NCI-H2196 (cell line): ENCODE results near the gene OR51B4.
"Not testable (repeated sequence)": the region's sequence is repeated elsewhere in the genome, so short reads cannot be mapped to it uniquely, and the experiment has no call there.

Experiments used
- DNase-seq: peaks from one replicate; lab custom pipeline; 2025; ENCODE audit not compliant: unreplicated experiment; lab: John Stamatoyannopoulos, UW

Gene OR51B4

DNA sequence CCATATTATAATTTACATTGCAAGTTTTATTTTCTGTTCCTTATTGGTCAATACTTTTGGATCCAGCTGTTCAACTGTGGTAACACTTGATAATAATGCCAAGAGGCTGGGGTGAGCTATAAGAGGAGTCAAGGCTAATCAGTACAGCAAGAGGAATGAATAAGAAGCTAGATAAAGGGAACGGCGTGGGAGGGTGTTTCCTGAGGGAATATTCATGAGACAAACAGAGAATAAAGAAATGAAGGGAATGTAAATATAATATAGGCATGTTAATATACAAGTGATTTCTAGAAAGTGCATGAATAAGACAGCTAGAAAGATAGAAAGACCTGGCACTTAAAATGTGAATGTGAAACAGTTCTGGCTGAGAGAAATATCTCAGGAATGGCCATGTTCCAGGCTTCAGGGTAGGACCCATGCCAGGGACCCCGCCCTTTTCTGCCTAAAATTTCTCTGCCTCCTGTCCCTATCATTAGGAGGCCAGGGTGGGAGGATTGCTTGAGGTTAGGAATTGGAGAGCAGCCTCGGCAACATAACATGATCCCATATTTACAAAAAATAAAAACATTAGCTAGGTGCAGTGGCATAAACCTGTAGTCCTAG lies 3.9 kb downstream of the OR51B4 start:
- no peak for DNase-seq

DNA sequence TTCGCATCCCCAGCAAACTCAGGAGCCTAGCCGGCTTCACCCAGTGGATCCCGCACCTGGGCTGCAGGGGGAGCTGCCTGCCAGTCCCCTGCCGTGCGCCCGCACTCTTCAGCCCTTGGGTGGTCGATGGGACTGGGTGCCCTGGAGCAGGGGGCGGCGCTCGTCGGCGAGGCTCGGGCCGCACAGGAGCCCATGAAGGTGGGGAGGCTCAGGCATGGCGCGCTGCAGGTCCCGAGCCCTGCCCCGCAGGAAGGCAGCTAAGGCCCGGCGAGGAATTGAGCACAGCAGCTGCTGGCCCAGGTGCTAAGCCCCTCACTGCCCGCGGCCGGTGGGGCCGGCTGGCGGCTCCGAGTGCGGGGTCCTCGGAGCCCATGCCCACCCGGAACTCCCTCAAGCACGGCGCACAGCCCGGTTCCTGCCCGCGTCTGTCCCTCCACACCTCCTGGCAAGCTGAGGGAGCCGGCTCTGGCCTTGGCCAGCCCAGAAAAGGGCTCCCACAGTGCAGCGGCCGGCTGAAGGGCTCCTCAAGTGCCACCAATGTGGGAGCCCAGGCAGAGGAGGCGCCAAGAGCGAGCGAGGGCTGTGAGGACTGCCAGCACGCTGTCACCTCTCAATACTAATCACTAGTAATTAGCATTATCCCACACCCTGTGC lies 7.3 kb downstream of the OR51B4 start:
- not testable (repeated sequence) for DNase-seq

DNA sequence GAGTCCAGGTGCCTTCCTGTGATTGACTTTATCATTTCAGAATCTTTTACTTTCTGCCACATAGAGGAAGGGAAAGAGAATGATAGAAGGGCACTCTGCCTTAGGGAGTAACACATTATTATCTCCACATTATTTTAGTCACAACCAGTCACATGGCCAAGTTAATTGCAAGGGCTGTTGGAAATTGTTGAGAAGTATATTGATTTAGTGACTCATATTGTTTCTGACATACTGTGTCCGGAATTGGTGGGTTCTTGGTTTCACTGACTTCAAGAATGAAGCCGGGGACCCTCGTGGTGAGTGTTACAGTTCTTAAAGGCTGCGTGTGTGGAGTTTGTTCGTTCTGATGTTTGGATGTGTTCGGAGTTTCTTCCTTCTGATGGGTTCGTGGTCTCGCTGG lies 8.7 kb downstream of the OR51B4 start:
- no peak for DNase-seq

DNA sequence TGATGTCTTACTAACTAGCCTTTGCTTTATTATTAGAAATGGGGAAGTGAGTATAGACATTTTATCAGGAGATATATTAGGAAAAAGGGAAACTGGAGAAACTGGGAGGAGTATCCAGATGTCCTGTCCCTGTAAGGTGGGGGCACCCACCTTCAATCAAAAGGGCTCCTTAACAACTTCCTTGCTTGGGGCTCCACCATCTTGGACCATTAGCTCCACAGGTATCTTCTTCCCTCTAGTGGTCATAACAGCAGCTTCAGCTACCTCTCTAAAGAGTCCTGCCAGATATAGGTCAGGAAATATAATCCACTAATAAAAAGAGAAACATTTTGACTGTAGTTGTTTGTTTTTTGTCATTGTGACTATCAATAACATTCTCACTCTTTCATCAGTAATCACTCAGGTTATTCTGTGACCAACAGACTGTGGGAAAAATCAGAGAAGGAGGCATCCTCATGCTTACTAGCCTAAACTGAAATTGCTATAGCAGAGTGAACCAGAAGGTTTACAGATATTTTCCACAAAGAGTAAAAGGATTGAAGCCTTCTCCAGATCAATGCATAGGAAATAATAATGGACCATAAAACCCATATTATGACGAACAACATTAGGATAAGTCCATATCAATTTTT lies 10.4 kb downstream of the OR51B4 start:
- DNase-seq, result no peak

DNA sequence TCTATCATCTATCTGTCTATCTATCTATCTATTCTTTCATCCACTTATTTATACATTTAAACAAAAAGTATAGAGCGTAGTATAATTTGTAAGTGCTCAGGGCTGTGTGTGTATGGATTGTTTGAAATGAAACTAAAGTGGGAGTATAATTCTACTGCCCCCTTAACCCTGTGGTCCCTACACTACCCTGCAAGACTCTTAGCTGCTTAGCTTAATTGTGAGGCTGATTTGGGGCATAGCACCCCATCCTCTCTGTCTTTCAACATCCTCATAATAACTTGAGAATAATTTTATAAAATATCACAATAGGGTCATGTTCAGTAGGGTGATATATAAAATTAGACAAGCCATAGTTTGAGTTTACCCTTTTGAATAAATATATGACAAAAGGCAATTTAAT lies 11.6 kb downstream of the OR51B4 start:
- DNase-seq, result no peak

DNA sequence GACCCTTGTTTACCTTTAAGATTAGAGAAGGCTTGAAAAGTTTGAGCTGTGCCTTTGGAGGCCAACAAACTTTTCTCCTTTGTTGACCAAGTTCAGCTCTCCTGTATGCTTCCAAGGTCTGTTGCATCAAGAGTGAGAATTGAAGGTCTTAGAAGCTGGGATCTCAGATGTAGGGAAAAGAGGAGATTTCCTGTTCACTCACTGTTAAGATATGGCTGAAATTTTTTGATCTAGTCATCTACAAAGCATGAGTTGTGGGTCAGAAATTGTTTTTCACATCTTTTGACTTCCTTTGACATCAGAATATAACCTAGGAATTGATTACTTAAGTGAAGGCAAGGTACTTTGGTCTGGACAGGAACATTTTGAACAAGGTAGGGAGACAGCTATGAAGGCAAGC lies 12.1 kb downstream of the OR51B4 start:
- no peak for DNase-seq

DNA sequence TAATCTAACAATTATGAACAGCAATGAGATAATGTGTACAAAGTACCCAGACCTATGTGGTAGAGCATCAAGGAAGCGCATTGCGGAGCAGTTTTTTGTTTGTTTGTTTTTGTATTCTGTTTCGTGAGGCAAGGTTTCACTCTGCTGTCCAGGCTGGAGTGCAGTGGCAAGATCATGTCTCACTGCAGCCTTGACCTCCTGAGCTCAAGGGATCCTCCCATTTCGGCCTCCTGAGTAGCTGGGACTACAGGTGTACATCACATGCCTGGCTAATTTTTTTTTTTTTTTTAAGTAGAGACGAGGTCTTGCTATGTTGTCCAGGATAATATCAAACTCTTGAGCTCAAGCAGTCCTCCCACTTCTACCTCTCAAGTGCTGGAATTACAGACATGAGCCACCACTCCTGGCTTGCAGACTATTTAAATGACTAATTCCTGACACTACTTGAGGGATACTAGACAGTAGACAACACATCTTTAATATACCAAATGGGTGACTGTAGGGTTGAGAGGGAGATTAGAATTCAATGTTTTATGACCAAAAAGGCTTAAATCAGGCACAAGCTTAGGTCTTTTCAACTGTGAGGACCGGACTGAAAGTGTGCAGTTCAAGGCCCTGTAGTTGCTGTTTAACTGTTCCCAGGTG lies 12.7 kb downstream of the OR51B4 start:
- DNase-seq, result no peak

DNA sequence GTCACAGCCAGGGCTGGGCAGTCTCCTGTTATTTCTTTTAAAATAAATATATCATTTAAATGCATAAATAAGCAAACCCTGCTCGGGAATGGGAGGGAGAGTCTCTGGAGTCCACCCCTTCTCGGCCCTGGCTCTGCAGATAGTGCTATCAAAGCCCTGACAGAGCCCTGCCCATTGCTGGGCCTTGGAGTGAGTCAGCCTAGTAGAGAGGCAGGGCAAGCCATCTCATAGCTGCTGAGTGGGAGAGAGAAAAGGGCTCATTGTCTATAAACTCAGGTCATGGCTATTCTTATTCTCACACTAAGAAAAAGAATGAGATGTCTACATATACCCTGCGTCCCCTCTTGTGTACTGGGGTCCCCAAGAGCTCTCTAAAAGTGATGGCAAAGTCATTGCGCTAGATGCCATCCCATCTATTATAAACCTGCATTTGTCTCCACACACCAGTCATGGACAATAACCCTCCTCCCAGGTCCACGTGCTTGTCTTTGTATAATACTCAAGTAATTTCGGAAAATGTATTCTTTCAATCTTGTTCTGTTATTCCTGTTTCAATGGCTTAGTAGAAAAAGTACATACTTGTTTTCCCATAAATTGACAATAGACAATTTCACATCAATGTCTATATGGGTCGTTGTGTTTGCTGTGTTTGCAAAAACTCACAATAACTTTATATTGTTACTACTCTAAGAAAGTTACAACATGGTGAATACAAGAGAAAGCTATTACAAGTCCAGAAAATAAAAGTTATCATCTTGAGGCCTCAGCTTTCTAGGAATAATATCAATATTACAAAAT lies 13.4 kb downstream of the OR51B4 start:
- no peak for DNase-seq

DNA sequence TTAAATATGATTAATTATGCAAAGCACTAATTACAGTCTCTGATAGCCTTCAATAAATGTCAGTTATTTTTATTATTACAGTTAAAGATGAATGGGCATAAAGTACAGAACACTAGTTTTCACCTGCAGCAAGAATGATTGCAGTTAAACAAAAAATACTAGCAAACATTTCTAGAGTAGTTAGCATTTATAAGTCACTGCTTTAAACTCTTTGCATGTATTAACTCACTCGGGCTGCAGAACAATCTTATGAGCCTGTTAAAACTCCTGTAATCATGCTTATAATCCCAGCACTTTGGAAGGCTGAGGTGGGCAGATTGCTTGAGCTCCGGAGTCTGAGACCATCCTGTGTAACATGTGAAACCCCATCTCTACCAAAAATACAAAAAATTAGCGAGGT lies 14.8 kb downstream of the OR51B4 start:
- no peak for DNase-seq

DNA sequence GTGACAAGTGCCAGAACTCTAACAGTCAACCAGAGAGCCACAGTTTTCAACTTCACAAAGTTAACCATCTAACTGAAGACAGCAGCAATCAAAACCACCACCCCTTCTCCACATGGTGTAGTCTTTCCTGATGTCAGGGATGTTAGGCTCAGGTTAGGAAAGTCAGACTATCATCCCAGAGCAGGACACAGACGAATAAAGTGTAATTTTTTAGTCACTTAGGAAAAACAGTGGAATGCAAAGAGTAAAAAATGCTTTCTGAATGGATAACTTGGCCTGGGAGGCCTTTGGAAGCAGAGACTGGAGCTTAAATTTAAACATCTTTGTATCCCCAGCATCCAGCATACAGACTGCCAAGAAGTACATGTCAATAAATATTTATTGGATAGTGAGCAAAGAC lies 15.4 kb downstream of the OR51B4 start:
- DNase-seq, result no peak

DNA sequence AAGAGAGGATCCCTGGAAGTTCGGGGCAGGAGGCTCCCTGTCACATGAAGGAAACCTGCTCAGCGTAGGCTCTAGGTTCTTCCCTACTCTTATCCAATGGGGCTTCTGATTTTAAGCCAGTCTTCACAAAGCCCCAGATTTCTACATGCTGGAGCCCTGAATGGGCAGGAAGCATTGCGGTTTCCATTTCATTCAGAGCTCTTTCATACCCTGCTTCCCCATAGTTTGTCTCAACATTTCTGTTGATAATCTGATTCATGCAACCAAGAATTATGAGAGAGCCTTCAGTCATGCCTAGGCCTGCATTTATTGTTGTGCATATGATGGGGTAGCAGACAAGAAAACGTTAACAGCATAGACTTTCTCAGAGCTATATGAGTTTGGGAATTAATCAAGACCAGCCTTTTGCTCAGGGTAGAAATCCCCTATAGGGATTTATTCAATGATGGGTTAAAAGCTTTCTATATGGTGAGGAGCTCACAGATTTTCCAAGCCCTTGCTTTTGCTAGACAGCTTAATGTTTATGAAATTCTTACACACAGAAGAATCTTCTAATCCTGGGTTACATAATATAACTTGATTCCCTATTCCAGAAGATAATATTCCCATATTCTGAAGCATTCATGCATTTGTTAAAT lies 15.9 kb downstream of the OR51B4 start:
- DNase-seq, result no peak

DNA sequence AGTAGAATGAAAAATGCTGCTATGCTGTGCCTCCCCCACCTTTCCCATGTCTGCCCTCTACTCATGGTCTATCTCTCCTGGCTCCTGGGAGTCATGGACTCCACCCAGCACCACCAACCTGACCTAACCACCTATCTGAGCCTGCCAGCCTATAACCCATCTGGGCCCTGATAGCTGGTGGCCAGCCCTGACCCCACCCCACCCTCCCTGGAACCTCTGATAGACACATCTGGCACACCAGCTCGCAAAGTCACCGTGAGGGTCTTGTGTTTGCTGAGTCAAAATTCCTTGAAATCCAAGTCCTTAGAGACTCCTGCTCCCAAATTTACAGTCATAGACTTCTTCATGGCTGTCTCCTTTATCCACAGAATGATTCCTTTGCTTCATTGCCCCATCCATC lies 17.1 kb downstream of the OR51B4 start:
- DNase-seq, result no peak

DNA sequence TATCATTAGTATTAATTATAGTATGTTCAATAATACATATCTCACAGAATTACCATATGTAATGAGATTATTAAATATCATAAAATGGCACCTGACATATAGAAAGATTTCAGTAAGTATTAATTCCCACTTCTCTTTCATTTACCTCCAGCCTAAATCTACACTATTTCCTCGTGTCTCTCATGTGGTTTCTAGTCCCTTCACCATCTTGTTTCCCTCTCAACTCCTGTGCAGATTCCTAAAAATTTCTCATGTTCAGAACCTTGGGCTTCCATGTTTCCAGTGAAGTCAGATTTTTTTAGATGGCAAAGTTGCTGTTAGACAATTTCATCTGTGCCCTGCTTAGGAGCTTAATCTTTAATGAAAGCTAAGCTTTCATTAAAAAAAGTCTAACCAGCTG lies 17.9 kb downstream of the OR51B4 start:
- no peak for DNase-seq

DNA sequence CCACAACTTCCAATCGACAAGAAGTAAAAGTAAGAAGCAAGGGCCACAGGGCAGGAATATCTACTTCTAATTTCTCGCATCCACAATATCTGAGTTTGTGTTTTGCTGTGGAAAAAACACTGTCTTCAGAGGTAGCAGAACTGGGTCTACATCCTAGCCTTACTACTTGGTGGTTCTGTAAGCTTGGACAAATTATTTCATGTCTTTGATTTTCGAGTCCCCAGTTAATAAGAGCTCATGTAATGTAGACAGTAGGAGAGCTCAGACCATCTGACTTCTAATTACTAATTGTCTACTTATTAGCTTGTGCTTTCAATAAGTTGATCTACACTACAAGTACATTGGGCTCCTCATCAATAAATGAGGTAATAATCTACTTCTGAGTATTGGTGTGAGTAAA lies 18.7 kb downstream of the OR51B4 start:
- DNase-seq, result no peak

DNA sequence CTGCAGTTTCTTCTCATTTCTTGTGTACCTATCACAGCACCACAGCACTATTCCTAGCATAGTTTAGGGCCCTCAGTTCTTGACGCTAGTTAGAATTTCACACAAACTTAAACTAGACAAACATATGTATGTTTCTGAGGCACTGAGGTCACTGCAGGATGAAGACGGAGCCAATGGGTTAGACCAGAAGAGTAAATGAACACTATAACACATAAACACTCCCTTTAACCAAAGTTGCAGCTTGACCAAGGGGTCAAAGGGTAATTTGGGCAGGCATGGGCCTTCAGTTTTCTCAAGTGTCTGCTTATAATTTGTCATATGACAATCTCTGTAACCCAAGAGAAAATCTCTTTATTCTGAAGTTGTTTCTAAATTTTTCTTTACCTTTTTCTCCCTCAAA lies 19.1 kb downstream of the OR51B4 start:
- DNase-seq, result no peak

DNA sequence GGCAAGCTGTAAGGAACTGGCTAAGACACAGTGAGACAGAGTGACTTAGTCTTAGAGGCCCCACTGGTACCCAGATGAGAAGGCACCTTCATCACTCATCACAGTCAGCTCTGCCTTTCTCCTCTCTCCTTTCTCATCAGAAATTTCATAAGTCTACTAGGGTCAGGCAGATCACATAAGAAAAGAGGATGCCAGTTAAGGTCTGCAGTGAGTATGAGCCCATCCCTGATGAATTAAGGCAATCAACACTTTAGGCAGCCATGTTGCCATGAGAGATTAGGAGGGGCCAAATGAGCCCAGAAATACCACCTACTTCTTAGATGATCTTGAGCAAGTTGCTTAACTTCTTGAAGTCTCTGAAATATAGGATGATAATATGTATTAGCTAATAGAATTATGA lies 20.1 kb downstream of the OR51B4 start:
- DNase-seq, result no peak

DNA sequence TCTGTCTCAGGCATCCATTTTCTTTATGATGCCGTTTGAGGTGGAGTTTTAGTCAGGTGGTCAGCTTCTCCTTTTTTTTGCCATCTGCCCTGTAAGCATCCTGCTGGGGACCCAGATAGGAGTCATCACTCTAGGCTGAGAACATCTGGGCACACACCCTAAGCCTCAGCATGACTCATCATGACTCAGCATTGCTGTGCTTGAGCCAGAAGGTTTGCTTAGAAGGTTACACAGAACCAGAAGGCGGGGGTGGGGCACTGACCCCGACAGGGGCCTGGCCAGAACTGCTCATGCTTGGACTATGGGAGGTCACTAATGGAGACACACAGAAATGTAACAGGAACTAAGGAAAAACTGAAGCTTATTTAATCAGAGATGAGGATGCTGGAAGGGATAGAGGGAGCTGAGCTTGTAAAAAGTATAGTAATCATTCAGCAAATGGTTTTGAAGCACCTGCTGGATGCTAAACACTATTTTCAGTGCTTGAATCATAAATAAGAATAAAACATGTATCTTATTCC lies 21.1 kb downstream of the OR51B4 start:
- peak; percentile 3 for DNase-seq

DNA sequence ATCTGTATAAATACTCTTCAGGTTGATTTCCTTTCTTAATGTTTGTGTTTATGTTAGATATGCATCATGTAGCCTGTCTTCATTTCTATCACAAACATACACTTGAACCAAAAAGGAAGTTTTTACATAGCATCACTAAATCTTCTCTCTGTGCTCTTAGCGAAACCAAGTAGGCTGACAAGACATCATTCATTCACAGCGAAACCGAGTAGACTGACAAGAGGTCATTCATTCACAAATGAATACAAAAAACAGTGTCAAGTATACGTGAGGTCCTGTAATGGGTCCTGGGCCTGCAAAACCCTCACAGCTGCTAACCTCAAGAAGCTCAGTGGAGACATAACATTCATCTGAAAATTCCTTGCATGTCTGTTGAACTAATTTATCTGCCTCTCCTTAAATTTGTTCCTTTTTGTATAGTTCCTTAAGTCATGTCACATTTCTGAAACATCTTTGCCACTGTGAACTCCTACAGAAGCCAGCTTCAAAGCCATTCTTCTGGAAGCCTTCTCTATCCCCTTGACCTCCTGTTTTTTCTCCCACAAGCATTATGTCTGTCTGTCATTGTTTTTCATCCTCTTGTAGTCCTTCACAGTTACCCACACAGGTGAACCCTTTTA lies 22.2 kb downstream of the OR51B4 start:
- no peak for DNase-seq

DNA sequence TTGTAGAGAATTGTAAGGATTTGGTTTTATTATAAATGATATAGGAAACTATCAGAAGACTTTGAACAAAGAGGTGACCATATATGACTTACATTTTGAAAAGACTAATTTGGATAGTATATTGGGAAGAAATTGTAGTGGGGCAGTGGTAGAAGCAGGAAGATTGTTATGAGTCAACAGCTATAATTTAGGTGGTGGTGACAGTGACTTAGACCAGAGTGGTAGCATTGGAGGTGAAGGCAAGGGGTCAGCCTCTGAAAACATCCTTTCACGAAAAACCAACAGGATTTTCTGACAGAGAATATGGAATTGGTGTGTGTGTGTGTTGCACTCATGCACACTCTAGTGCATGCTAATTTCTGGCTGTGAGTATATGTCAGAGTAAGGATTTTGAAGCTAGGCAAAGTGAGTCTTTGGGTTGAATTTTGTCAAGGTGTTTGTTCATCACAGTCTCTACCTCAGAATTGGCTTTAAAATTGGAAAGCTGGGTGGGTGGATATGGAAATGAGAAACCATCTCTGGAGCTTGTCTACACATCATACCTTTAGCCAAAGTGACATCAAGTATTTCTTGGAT lies 23.9 kb downstream of the OR51B4 start:
- DNase-seq, result no peak

DNA sequence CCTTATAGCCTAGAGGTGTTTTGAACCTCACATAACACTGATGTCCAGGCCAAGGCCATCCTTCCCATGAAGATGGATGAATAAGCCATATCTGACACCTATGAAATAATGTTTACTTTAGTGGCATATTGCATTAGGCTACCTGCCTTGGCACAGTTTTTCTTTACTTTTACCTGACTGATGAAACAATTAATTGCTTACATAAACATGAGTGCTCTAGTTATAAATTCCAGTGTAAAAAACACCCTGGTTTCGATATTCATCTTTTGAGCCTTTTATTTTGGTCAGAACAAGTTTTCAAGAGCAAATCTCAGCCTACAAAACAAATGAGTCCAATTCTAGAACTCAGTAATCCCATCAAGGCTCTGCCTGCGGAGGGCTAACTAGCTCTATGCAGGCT lies 25.0 kb downstream of the OR51B4 start:
- DNase-seq, result no peak
